22Rv1 (cell line): ENCODE results near the gene PAQR9.

Experiments
- ZFX ChIP-seq: fragments of 450-650 bp; IDR thresholded peaks from 2 replicates; pipeline ENCODE4 v1.6.1; 2017; ENCODE audit warnings: antibody characterized with exemption, borderline replicate concordance
- TF ChIP-seq, protein P1 (sequence below): fragments of 450-650 bp; IDR thresholded peaks from 2 replicates; pipeline ENCODE4 v1.5.1; 2017; ENCODE audit warnings: mild to moderate bottlenecking

DNA sequence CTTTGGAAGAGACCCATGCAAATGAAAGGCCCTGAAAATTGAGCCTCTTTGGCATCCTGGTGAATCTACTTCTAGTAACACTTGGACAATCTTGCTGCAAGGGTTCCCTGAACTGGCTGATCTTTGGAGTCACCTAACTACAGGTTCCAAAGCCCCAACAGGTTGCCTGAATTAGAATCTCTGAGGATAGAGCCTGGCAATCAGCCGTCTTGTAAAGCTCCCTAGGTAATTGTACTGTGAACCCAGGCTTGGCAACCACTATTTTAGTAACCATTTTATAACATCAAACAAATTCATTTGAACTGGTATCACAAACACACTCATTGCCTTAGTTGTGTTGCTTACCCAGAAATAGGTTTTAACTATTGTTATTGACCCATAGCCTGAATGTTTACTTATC, 20.1 kb downstream of the PAQR9 start:
- TF ChIP-seq, protein P1, sequence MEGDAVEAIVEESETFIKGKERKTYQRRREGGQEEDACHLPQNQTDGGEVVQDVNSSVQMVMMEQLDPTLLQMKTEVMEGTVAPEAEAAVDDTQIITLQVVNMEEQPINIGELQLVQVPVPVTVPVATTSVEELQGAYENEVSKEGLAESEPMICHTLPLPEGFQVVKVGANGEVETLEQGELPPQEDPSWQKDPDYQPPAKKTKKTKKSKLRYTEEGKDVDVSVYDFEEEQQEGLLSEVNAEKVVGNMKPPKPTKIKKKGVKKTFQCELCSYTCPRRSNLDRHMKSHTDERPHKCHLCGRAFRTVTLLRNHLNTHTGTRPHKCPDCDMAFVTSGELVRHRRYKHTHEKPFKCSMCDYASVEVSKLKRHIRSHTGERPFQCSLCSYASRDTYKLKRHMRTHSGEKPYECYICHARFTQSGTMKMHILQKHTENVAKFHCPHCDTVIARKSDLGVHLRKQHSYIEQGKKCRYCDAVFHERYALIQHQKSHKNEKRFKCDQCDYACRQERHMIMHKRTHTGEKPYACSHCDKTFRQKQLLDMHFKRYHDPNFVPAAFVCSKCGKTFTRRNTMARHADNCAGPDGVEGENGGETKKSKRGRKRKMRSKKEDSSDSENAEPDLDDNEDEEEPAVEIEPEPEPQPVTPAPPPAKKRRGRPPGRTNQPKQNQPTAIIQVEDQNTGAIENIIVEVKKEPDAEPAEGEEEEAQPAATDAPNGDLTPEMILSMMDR = no peak
- TF ChIP-seq ZFX = no peak
